Limb (tissue), 2 donors: Measurements from ENCODE around the gene ASIC3.

Experiments used
- DNase-seq, 2 donors: peaks; one replicate each; pipeline ENCODE4 v3.0.0-alpha.2; 2016; ENCODE audit errors: extremely low spot score in 2 of 2

Gene ASIC3

GRCh38 chr7:151070574-151070960, 22.2 kb downstream of the ASIC3 start:
- DNase-seq = no peak

DNA sequence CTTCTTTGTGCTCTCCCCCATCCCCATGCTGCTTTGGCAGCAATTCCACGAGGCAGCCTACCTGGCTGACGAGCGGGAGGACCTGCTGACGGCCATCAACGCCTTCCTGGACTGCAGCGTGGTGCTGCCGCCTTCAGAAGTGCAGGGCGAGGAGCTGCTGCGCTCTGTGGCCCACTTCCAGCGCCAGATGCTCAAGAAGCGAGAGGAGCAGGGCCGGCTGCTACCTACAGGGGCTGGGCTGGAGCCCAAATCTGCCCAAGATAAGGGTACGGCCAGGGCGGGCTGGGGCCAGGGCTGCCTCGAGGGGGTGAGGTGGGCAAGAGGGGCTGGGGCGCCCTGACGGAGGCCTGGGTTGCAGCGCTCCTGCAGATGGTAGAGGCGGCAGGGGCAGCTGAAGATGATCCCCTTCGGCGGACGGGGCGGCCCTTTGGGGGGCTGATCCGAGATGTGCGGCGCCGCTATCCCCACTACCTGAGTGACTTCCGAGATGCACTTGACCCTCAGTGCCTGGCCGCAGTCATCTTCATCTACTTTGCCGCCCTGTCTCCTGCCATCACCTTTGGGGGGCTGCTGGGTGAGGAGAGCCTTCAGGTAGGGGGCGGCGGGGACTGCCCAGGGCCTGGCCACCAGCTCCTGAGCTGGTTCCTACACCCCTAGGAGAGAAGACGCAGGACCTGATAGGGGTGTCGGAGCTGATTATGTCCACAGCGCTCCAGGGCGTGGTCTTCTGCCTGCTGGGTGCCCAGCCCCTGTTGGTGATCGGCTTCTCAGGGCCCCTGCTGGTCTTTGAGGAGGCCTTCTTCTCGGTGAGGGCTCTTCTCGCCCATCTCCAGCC, 22.9 kb downstream of the ASIC3 start:
- DNase-seq = no peak

DNA sequence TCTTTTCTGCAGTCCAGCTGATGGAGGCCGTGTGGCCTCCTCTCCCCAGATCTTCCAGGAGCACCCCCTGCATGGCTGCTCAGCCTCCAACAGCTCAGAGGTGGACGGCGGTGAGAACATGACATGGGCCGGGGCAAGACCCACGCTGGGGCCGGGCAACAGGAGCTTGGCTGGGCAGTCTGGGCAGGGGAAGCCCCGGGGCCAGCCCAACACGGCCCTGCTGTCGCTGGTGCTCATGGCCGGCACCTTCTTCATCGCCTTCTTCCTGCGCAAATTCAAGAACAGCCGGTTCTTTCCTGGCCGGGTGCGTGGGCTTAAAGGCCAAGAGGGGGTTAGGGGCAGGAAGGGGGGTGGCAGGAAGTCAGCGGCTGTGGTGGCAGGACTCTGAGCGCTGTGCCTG, 25.7 kb downstream of the ASIC3 start:
- no peak for DNase-seq

DNA sequence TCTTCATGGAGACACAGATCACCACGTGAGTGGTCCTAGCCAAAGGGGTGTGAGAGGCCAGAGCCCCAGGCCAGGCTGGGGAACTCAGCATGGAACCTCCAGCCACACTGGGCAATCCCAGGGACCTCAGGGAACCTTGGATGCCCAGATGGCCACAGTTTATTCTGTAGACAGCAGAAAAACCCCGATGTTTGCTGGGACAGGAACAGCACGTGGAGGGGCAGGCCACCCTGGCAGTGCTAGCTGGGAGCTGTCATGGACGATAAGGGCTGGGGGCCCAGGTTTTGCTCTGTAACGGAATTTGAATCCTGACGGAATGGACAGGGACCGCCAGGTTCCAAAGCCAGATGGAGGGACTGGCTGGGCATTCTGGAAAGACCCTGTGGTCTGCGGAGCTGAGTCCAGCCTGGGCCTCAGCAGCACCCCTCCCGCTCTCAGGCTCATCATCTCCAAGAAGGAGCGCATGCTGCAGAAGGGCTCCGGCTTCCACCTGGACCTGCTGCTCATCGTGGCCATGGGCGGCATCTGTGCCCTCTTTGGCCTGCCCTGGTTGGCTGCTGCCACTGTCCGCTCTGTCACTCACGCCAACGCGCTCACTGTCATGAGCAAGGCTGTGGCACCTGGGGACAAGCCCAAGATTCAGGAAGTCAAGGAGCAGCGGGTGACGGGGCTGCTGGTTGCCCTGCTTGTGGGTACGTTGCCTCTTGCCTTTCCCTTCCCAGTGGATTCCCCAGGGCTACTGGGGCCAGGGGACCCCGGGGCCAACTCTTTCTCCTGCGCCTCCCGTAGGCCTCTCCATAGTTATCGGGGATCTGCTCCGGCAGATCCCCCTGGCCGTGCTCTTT, 26.7 kb downstream of the ASIC3 start:
- DNase-seq = no peak

GRCh38 chr7:151075662-151075971, 27.3 kb downstream of the ASIC3 start:
- DNase-seq = no peak

DNA sequence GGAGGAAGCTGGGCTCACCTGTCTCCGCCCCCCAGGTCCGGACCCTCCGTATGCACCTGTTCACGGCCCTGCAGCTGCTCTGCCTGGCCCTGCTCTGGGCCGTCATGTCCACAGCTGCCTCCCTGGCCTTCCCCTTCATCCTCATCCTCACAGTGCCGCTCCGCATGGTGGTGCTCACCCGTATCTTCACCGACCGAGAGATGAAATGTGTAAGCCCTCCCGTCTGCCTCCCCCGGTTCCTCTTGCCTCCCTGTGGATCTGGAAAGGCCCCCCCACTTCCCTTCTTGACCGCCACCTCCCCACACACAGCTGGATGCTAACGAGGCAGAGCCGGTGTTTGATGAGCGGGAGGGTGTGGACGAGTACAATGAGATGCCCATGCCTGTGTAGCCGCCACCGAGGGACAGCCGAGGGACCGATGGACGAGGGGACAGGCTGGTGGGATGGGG, 27.7 kb downstream of the ASIC3 start:
- no peak for DNase-seq

GRCh38 chr7:151076863-151077704, 28.8 kb downstream of the ASIC3 start:
- DNase-seq = no peak

- no peak for DNase-seq
These were observed 29.4 kb downstream of the ASIC3 start for GRCh38 chr7:151077705-151078232.

GRCh38 chr7:151078233-151079040, 30.1 kb downstream of the ASIC3 start:
- no peak for DNase-seq

GRCh38 chr7:151079199-151079910, 31.0 kb downstream of the ASIC3 start:
- DNase-seq = peak in 1 of 2 donors; percentile 29

DNA sequence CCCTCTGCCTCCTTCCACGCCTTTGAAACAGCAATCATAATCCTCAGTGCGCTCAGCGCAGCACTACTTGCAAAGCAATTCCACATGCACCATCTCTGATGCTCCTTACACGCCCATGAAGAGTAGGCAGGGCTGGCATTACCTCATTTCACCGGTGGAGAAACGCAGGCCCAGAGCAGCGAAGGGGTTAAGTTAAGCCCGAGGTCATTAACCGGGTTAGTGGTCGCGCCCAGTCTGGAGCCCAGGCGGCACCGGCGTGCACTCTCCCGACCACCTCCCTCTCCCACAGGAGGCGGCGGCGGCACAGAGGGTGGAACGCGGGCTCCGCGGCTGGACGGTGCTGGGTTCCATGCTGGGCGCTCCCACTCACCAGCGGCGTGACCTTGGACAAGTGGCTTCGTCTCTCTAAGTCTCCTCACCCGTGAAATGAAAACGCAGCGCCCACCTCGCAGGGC, 31.8 kb downstream of the ASIC3 start:
- peak in 1 of 2 donors; percentile 61 for DNase-seq

- DNase-seq = peak; percentile 90 to 94
These were observed 32.3 kb downstream of the ASIC3 start, which contains the start of gene FASTK for GRCh38 chr7:151080522-151081169. Gene FASTK, minus strand, starts transcription at chr7:151080809. Its CDS starts 43 bp downstream, at chr7:151080766.

- DNase-seq = peak in 1 of 2 donors; percentile 61
These were observed 33.1 kb downstream of the ASIC3 start for GRCh38 chr7:151081170-151082101.

DNA sequence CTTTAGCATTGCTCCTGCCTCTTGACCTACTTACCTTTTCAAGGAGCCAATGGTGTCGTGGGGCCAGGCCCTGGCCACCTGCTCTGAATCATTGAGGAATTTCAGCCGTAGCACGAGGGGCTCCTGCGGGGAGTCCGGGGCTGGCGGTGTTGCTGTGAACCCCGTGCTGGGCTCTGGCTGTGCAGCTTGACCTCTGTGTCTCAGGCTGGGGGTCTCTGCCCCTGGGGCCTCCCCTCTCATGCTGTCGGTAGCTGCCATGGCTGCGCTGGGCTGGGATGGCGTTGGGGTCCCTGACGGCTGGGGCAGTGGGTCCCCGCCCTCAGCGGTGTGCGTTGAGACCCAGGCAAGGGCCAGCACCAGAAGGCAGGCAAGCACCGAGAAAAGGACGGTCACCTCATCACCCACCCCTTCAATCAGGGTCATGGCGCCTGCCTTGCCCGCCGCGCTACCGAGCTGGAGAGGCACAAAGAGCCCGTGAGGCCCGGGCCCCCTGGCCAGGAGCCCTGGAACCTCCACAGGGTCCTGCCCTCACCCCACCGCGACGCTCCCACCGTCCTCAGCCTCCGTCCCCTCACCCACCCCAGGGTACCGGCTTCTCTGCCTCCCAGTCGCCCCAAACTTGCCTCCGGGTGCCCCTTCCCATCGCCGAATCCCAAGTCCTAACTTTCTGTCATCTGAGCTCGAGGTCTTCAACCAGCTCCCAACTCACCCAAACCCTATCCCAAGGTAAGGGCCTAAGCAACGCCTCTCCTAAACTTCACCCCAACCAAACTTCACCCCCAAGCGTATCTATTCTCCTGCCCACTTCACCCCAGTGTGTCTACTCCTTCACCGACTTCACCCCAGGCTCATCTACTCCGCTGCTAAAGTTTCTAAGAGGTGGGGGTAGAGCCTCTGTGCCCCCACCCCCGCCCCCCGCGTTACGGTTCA, 34.1 kb downstream of the ASIC3 start:
- no peak for DNase-seq

DNA sequence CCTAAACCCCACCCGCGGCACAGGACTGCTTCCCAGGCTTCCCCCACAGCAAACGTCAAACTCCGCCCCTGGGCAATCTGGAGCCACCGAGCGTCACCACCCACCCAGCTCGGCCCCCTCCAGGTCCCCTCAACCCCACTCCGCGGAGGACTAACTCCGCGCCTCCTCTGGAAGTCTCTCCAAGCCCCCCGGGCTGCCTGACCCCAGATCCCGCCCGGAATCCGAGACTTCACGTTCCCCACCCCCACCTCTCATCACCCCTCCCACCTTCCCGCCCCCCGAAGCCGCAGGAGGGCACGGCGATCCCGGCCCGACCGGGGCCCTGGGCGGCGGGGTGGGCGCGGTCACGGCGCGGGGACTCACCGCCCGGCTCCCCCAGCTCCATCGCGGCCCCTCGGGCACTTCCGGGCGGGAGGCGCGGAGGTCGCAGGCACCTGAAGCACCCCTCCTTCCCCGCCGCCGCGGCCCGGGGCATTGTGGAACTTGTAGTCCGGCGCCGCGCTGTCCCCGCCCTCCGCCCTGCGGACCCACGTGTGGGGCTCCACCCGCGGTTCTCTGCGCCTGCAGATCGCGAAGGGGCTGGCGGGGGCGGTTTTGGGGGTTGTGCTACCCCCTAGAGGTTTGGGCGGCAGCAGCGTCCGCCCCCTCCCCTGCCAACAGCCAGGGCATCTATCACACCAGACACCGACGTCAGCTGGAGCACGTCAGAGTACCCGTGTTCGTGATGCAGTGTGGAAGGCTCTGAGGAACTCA, 34.9 kb downstream of the ASIC3 start, which contains the start of gene TMUB1:
Gene TMUB1, minus strand, starts transcription at position 423 of the 753 bp plus-strand sequence. CDS start 930 bp downstream, outside the sequence.
- DNase-seq = peak in 1 of 2 donors; percentile 88

DNA sequence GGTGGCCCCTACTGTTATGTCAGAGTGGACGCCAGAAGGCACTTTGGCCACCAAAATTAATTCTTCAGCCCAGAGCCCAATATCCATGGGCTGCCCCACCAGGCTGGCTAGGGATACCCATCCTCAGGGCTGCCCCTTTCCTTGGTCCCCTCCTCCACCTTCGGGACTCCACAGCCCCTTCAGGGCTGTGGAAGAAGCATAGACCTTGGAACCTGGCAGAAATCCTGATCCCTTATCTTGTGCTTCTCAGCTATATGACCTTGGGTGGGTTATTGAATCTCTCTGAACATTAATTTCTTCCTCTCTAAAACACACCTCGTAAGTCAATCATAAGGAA, 35.5 kb downstream of the ASIC3 start:
- no peak for DNase-seq
